Left ventricle myocardium inferior (tissue), 1 donor: Measurements from ENCODE around the gene IQSEC3. TPM values are rescaled to one million over a fixed set of nuclear protein-coding genes. Genes with fewer than 3 reads are reported as not detected.

Experiments
- DNase-seq: peaks from one replicate; pipeline ENCODE4 v3.0.0-alpha.2; 2020
- H3K27ac ChIP-seq: fragments of 200-600 bp; replicated peaks from 2 replicates; pipeline ENCODE4 v1.8.0; 2021
- H3K27me3 ChIP-seq: fragments of 200-600 bp; 2 replicates; pipeline ENCODE4 v1.8.0; 2021; ENCODE audit warnings: low read depth
- H3K36me3 ChIP-seq: fragments of 200-600 bp; 2 replicates; pipeline ENCODE4 v1.8.0; 2021
- H3K4me1 ChIP-seq: fragments of 200-600 bp; 2 replicates; pipeline ENCODE4 v1.8.0; 2021
- H3K4me3 ChIP-seq: fragments of 200-600 bp; 2 replicates; pipeline ENCODE4 v1.8.0; 2021; ENCODE audit warnings: mild to moderate bottlenecking, moderate library complexity
- H3K9me3 ChIP-seq: fragments of 200-600 bp; replicated peaks from 2 replicates; pipeline ENCODE4 v1.8.0; 2021
- intact Hi-C: fragments of 100-400 bp; cut with micrococcal nuclease; formaldehyde crosslinking; loops from one replicate; pipeline ENCODE4 v1.11.0; 2022
- total RNA-seq: library from RNA; stranded (reverse); fragmentation: NEBNext Ultra II Directional; extraction: Animal tissue kit (Norgen Biotek cat#: 25700); gene quantifications from one replicate; pipeline ENCODE4 v1.2.1, GENCODE V29; 2021
- TF ChIP-seq, protein P1 (sequence below): fragments of 200-600 bp; IDR thresholded peaks from 2 replicates; pipeline ENCODE4 v1.8.0; 2021; ENCODE audit warnings: antibody characterized with exemption, mild to moderate bottlenecking, borderline replicate concordance
- donor health status: DM: no; HTN: yes; CAD: no; lungs with severe emphysema.

Gene IQSEC3
- total RNA-seq, 1 donor from 2014 or later, result 0.69 TPM

DNA sequence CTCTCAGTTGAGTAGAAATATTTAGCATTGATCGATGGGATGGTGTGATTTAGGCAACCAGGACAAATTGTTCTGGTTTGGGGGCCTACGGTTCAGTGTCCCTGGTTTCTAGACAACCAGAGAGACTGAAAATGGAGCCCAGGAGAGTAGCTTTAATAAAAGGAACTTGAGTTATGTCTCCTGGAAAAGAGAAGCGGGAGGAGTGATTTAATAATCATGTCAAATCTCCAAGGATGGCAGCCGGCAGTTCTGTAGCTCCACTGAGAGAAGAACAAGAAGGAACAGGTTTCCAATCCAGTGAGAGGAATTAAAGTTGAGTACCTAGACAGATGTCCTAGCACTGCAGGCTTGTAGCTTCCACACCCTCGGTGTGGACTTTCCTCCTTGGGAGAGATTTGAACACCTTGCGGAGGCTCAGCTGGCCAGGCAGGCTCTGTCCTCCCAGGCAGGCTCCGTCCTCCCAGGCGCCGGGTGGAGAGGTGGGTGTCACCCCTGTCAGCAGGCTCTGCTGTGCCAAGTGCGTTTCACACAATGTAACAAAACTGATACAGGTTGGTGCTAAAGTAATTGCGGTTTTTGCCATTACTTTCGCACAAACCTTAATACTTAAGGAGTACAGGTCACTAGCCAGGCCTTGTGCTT, 101.5 kb downstream of the IQSEC3 start:
- intact Hi-C loops, result no loop called here
- no peak for DNase-seq
- TF ChIP-seq, protein P1, sequence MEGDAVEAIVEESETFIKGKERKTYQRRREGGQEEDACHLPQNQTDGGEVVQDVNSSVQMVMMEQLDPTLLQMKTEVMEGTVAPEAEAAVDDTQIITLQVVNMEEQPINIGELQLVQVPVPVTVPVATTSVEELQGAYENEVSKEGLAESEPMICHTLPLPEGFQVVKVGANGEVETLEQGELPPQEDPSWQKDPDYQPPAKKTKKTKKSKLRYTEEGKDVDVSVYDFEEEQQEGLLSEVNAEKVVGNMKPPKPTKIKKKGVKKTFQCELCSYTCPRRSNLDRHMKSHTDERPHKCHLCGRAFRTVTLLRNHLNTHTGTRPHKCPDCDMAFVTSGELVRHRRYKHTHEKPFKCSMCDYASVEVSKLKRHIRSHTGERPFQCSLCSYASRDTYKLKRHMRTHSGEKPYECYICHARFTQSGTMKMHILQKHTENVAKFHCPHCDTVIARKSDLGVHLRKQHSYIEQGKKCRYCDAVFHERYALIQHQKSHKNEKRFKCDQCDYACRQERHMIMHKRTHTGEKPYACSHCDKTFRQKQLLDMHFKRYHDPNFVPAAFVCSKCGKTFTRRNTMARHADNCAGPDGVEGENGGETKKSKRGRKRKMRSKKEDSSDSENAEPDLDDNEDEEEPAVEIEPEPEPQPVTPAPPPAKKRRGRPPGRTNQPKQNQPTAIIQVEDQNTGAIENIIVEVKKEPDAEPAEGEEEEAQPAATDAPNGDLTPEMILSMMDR, result no peak
- Histone ChIP-seq H3K36me3 (no peaks in the 10 kb centered on the region), H3K27ac (peak overlapping the region; percentile 62), H3K27me3 (peaks cover 3% of the 10 kb centered on the region), H3K4me3 (no peak overlapping the region), H3K4me1 (peaks cover 64% of the 10 kb centered on the region), H3K9me3 (no peaks in the 10 kb centered on the region)

DNA sequence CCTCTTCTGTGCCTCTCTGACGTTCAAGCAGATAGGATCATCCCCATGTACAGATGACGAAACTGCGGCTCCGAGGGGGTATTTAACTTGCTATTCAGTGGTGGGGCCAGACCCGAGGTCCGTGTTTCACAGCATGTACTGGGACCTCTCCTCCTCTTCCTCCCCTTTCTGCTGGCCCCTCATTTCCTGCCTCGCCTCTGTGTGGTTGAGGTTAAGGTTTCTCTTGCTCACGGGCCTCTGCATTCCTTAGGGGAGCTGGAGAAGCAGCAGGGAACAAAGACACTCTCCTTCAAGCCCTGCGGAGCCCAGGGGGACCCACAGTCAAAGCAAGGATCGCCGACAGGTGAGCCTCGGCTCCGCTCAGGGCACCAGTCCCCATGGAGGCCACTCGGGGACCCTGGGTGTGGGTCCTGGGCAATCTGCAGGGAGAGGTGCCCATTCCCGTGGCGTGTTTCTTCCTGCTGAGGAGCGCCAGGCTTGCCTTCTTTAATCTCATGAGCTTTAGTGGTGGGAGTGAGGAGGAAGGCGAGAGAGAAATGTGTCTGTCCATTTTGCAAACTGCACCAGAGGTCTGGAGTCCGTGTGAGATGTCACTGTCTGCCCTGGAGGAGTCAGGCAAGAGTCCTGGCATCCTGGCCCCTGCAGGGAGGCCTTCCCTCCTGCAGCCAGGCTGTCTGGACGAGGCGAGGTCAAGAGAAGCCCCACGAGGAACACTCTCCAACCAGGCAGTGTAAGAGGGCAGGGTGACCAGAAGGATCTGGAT, 102.4 kb downstream of the IQSEC3 start:
- H3K36me3 ChIP-seq, result no peaks in the 10 kb centered on the region
- TF ChIP-seq, protein P1, result no peak
- peaks cover 3% of the 10 kb centered on the region for H3K27me3 ChIP-seq
- no peaks in the 10 kb centered on the region for H3K9me3 ChIP-seq
- H3K4me1 ChIP-seq, result peaks cover 72% of the 10 kb centered on the region
- no peak overlapping the region for H3K4me3 ChIP-seq
- no peak for DNase-seq
- intact Hi-C loops, result no loop called here
- peak overlapping the region; percentile 54 for H3K27ac ChIP-seq

DNA sequence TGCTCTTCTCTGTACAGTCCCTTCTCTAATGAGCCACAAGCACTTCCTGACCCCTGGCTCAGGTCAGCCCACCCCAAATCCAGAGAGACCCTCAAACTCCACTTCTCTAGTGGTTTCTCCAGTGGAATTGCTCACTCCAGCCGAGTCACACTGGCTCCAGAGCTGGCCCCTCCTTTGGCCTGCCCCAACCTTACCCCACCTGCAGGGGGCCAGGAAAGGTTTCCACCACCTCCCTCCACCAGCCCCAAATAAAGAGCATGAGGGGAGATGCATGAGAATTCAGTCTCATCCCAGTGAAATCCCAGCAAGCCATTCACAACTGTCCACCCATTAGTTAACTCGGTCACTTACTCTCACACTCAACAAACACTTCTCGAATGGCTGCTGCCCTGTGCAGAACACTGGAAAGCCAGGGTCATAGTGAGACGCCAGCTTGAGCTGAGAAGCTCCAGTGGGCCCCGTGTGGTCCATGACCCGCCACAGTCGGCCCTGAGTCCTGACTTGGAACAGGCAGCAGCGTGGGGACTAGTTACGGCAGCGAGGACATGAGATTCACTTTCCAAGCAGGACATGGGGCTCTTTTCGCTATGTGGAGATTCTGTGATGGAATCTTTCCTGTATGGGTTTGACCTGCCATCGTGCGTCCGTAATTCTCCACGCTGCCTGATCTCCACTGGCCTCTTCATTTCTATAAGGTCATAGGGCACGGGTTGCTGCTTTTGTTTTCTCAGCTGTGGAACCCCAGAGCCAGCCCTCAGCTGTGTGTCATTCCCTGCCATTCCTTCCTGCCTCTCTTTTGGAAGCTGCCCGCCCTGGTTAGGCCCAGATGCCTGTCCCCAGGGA, 103.2 kb downstream of the IQSEC3 start:
- Histone ChIP-seq H3K27me3 (peaks cover 3% of the 10 kb centered on the region), H3K27ac (peak overlapping the region; percentile 54), H3K36me3 (no peaks in the 10 kb centered on the region), H3K4me1 (peaks cover 80% of the 10 kb centered on the region), H3K4me3 (no peak overlapping the region), H3K9me3 (no peaks in the 10 kb centered on the region)
- intact Hi-C loops, result no loop called here
- TF ChIP-seq, protein P1, result no peak
- no peak for DNase-seq

DNA sequence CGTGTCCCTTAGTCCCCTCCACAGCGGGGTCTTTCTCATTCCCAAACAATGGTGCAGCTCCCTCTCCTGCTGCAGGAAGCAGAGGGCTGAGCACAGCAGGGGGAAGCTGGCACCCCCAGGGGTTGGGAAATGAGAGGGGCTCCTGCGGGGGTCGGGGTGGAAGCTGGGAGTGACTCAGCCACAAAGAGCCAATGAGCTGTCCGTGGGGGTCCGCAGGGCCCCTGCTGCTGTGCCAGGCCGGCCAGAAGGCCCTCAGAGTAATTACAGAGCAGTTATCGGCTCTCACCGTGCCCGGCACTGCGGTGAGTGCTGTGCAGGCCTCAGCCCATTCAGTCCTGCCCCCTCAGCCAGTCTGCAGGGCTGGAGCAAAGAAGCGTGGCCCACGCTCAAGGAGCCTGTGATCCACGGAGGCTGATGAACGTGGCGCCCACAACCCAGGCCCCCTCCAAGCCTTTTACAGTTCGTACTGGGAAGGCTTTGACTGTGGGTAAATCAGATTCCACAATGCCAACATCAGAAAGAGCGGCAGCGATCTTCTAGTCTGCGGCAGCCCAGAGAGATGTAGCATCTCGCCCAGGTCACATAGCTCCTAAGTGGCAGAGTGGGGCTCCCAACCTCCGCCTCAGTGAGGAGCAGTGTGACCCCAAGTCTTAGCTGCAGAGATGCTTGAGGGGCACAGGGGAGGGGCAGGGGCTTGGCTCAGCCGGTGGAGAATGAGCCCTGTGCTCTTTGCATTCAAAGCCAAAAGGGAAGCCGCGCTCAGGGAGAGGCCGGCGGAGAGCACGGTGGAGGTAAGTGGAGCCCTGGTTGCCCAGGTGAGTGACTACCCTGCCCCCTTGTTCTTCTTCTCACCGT, 104.0 kb downstream of the IQSEC3 start:
- H3K4me1 ChIP-seq, result peaks cover 89% of the 10 kb centered on the region
- H3K27me3 ChIP-seq, result no peaks in the 10 kb centered on the region
- no peaks in the 10 kb centered on the region for H3K36me3 ChIP-seq
- H3K27ac ChIP-seq, result peak overlapping the region; percentile 54
- DNase-seq, result no peak
- intact Hi-C loops, result no loop called here
- TF ChIP-seq, protein P1, result no peak
- H3K4me3 ChIP-seq, result no peak overlapping the region
- H3K9me3 ChIP-seq, result no peaks in the 10 kb centered on the region

DNA sequence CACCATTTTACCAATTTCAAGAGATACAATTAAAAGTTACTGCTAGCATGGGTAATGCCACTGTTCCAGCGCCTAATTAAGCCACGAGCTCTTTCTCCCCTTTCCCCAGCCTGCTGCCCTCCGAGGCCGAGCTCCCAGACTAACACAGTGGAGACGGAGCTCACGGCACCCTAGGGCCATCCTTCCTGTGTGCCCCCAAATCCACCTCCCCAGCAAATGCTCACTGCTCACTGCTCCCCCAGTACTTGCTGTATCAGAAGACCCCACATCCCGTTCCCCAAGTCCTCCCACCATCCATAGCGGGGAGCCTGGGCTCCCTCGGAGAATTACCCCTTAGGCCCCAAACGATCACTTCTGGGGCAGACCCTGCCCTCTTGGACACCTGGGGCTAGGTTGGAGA, 104.7 kb downstream of the IQSEC3 start:
- Histone ChIP-seq H3K9me3 (no peaks in the 10 kb centered on the region), H3K27ac (no peak overlapping the region), H3K4me1 (peaks cover 96% of the 10 kb centered on the region), H3K27me3 (no peaks in the 10 kb centered on the region), H3K4me3 (no peak overlapping the region), H3K36me3 (no peaks in the 10 kb centered on the region)
- intact Hi-C loops, result no loop called here
- DNase-seq, result no peak
- TF ChIP-seq, protein P1, result no peak
